ENCODE data around the gene PRLR. TPM values are rescaled to one million over a fixed set of nuclear protein-coding genes. Genes with fewer than 3 reads are reported as not detected.

The PRLR gene
- total RNA-seq, 2 donors from 2014 or later = 0.04 TPM; not detected in 1

GRCh38 chr5:35026941-35027340 lies 203.3 kb downstream of the PRLR start:
- H3K9me3 Mint-ChIP-seq = no peaks in the 10 kb centered on the region
- ATAC-seq (no peak), DNase-seq (ENCODE audit: low spot score in 2 of 2) (no peak)
- no peaks in the 10 kb centered on the region for H3K36me3 Mint-ChIP-seq
- H3K27ac Mint-ChIP-seq = no peak overlapping the region

- ATAC-seq = no peak
- Mint-ChIP-seq H3K36me3 (no peaks in the 10 kb centered on the region), H3K9me3 (no peaks in the 10 kb centered on the region), H3K27ac (no peak overlapping the region)
- no peak for DNase-seq (ENCODE audit: low spot score in 2 of 2)
Observed at GRCh38 chr5:35026280-35026840, 203.9 kb downstream of the PRLR start.

GRCh38 chr5:35024911-35025510 lies 205.3 kb downstream of the PRLR start:
- Mint-ChIP-seq H3K27ac (no peak overlapping the region), H3K9me3 (no peaks in the 10 kb centered on the region), H3K36me3 (no peaks in the 10 kb centered on the region)
- DNase-seq (ENCODE audit: low spot score in 2 of 2) (no peak), ATAC-seq (no peak)

GRCh38 chr5:35023391-35024178 lies 206.7 kb downstream of the PRLR start:
- ATAC-seq (no peak), DNase-seq (ENCODE audit: low spot score in 2 of 2) (no peak)
- H3K36me3 Mint-ChIP-seq = no peaks in the 10 kb centered on the region
- H3K9me3 Mint-ChIP-seq = no peaks in the 10 kb centered on the region
- no peak overlapping the region for H3K27ac Mint-ChIP-seq

- no peak for DNase-seq (ENCODE audit: low spot score in 2 of 2)
- ATAC-seq = peak; percentile 61 to 88
- peaks cover 5 to 6% of the 10 kb centered on the region in 2 donors for H3K36me3 Mint-ChIP-seq
- H3K9me3 Mint-ChIP-seq = peaks cover 6 to 10% of the 10 kb centered on the region in 2 donors
- H3K27ac Mint-ChIP-seq = no peak overlapping the region
Observed at GRCh38 chr5:35016174-35017051, 213.9 kb downstream of the PRLR start.

GRCh38 chr5:35015063-35015462 lies 215.2 kb downstream of the PRLR start:
- Mint-ChIP-seq H3K36me3 (peaks cover 5 to 6% of the 10 kb centered on the region in 2 donors), H3K9me3 (peaks cover 6 to 10% of the 10 kb centered on the region in 2 donors), H3K27ac (no peak overlapping the region)
- DNase-seq (ENCODE audit: low spot score in 2 of 2) (no peak), ATAC-seq (no peak)

GRCh38 chr5:35012796-35013195 lies 217.5 kb downstream of the PRLR start:
- no peak for DNase-seq (ENCODE audit: low spot score in 2 of 2)
- H3K27ac Mint-ChIP-seq = no peak overlapping the region
- no peak for ATAC-seq
- peaks cover 3 to 4% of the 10 kb centered on the region in 2 donors for H3K36me3 Mint-ChIP-seq
- H3K9me3 Mint-ChIP-seq = peaks cover 2 to 4% of the 10 kb centered on the region in 2 donors

GRCh38 chr5:35012365-35012764 lies 217.9 kb downstream of the PRLR start:
- Mint-ChIP-seq H3K9me3 (peaks cover 0 to under 1% of the 10 kb centered on the region in 2 donors), H3K36me3 (no peaks in the 10 kb centered on the region), H3K27ac (no peak overlapping the region)
- DNase-seq (ENCODE audit: low spot score in 2 of 2) (no peak), ATAC-seq (no peak)

GRCh38 chr5:35010676-35011075 lies 219.6 kb downstream of the PRLR start:
- Mint-ChIP-seq H3K36me3 (no peaks in the 10 kb centered on the region), H3K27ac (no peak overlapping the region), H3K9me3 (no peaks in the 10 kb centered on the region)
- ATAC-seq = no peak
- no peak for DNase-seq (ENCODE audit: low spot score in 2 of 2)

- DNase-seq (ENCODE audit: low spot score in 2 of 2) = no peak
- no peaks in the 10 kb centered on the region for H3K36me3 Mint-ChIP-seq
- H3K9me3 Mint-ChIP-seq = no peaks in the 10 kb centered on the region
- ATAC-seq = no peak
- H3K27ac Mint-ChIP-seq = no peak overlapping the region
Observed at GRCh38 chr5:35009657-35010056, 220.6 kb downstream of the PRLR start.

- Mint-ChIP-seq H3K36me3 (no peaks in the 10 kb centered on the region), H3K27ac (no peak overlapping the region), H3K9me3 (no peaks in the 10 kb centered on the region)
- DNase-seq (ENCODE audit: low spot score in 2 of 2) (no peak), ATAC-seq (no peak)
Observed at GRCh38 chr5:35009019-35009418, 221.3 kb downstream of the PRLR start.

GRCh38 chr5:35004771-35005170 lies 225.5 kb downstream of the PRLR start:
- no peaks in the 10 kb centered on the region for H3K9me3 Mint-ChIP-seq

GRCh38 chr5:35004200-35004599 lies 226.1 kb downstream of the PRLR start:
- no peaks in the 10 kb centered on the region for H3K9me3 Mint-ChIP-seq
- DNase-seq (ENCODE audit: low spot score in 2 of 2) (no peak), ATAC-seq (no peak)
- H3K27ac Mint-ChIP-seq = no peak overlapping the region
- no peaks in the 10 kb centered on the region for H3K36me3 Mint-ChIP-seq

More at GRCh38 chr5:35004771-35005170, 225.5 kb downstream of the PRLR start:
- Mint-ChIP-seq H3K27ac (no peak overlapping the region), H3K36me3 (no peaks in the 10 kb centered on the region)
- no peak for DNase-seq (ENCODE audit: low spot score in 2 of 2)
- no peak for ATAC-seq

- Mint-ChIP-seq H3K36me3 (no peaks in the 10 kb centered on the region), H3K9me3 (no peaks in the 10 kb centered on the region), H3K27ac (no peak overlapping the region)
- DNase-seq (ENCODE audit: low spot score in 2 of 2) = peak; percentile 57 to 79
- ATAC-seq = peak; percentile 59 to 66
Observed at GRCh38 chr5:35003018-35003957, 227.0 kb downstream of the PRLR start.

GRCh38 chr5:35002459-35002858 lies 227.8 kb downstream of the PRLR start:
- no peak overlapping the region for H3K27ac Mint-ChIP-seq
- no peaks in the 10 kb centered on the region for H3K36me3 Mint-ChIP-seq
- no peaks in the 10 kb centered on the region for H3K9me3 Mint-ChIP-seq
- no peak for DNase-seq (ENCODE audit: low spot score in 2 of 2)
- ATAC-seq = no peak

GRCh38 chr5:35001842-35002241 lies 228.4 kb downstream of the PRLR start:
- DNase-seq (ENCODE audit: low spot score in 2 of 2) (no peak), ATAC-seq (no peak)
- no peaks in the 10 kb centered on the region for H3K9me3 Mint-ChIP-seq
- H3K27ac Mint-ChIP-seq = no peak overlapping the region
- H3K36me3 Mint-ChIP-seq = no peaks in the 10 kb centered on the region

All from activated naive CD4-positive, alpha-beta T cell treated with anti-CD3 and anti-CD28 coated beads, Interleukin-2, amount 50 U/mL, for 72 hours (primary cell).